Retinal pigment epithelial cell (primary cell): ENCODE data around the gene WFDC5.

Source experiments
- DNase-seq: peaks from one replicate; pipeline ENCODE4 v3.0.0-alpha.2; 2010; ENCODE audit warnings: low read depth
- H3K4me3 ChIP-seq: 2 replicates; pipeline ENCODE4 v1.5.1; 2011; ENCODE audit warnings: mild to moderate bottlenecking, low read length, control low read depth, moderate library complexity
- CTCF ChIP-seq: conservative IDR thresholded peaks from 2 replicates; pipeline ENCODE4 v1.5.1; 2011; ENCODE audit warnings: low read depth, low read length, control low read depth, inconsistent platforms

WFDC5 gene

GRCh38 chr20:45128099-45128498 lies 13.1 kb upstream of the WFDC5 start:
- TF ChIP-seq CTCF: no peak
- DNase-seq: peak; percentile 36

GRCh38 chr20:45124365-45124764 lies 9.4 kb upstream of the WFDC5 start, which contains the start of gene WFDC12:
TSS of gene WFDC12 (minus strand) at chr20:45124465. CDS start at chr20:45124447, 18 bp downstream.
- no peak for TF ChIP-seq CTCF

More at GRCh38 chr20:45128099-45128498, 13.1 kb upstream of the WFDC5 start:
- no peak overlapping the region for H3K4me3 ChIP-seq

GRCh38 chr20:45121388-45121787 lies 6.4 kb upstream of the WFDC5 start:
- DNase-seq: no peak
- no peak for TF ChIP-seq CTCF

More at GRCh38 chr20:45124365-45124764, 9.4 kb upstream of the WFDC5 start, which contains the start of gene WFDC12:
- DNase-seq: no peak
- no peak within 1 kb of the TSS for H3K4me3 ChIP-seq

GRCh38 chr20:45119556-45120266 lies 4.7 kb upstream of the WFDC5 start:
- no peak for TF ChIP-seq CTCF
- no peak for DNase-seq

More at GRCh38 chr20:45121388-45121787, 6.4 kb upstream of the WFDC5 start:
- no peak overlapping the region for H3K4me3 ChIP-seq

GRCh38 chr20:45118028-45118427 lies 3.1 kb upstream of the WFDC5 start:
- no peak overlapping the region for H3K4me3 ChIP-seq
- peak; percentile 8 for TF ChIP-seq CTCF
- DNase-seq: no peak

More at GRCh38 chr20:45119556-45120266, 4.7 kb upstream of the WFDC5 start:
- no peak overlapping the region for H3K4me3 ChIP-seq

- no peak for TF ChIP-seq CTCF
- DNase-seq: no peak
- H3K4me3 ChIP-seq: no peak overlapping the region
Observed at GRCh38 chr20:45117581-45117980, 2.6 kb upstream of the WFDC5 start.

GRCh38 chr20:45115829-45116228 lies 855 bp upstream of the WFDC5 start:
- no peak for TF ChIP-seq CTCF
- H3K4me3 ChIP-seq: no peak overlapping the region
- no peak for DNase-seq
